WERI-Rb-1 (cell line): ENCODE measurements around the gene PDZD8.

Source experiments
- DNase-seq: peaks from one replicate; pipeline ENCODE4 v3.0.0-alpha.2; 2020
- H3K27ac ChIP-seq: fragments of 250-450 bp; sonication (Bioruptor Pico); 2 replicates; pipeline ENCODE4 v1.5.1; 2020; ENCODE audit warnings: mild to moderate bottlenecking, moderate library complexity
- H3K27me3 ChIP-seq: fragments of 250-450 bp; sonication (Bioruptor Pico); 2 replicates; pipeline ENCODE4 v1.5.1; 2021; ENCODE audit warnings: mild to moderate bottlenecking, low read depth, moderate library complexity; ENCODE audit not compliant: insufficient read depth, severe bottlenecking
- H3K36me3 ChIP-seq: fragments of 250-450 bp; sonication (Bioruptor Pico); 2 replicates; pipeline ENCODE4 v1.5.1; 2020; ENCODE audit warnings: mild to moderate bottlenecking, moderate library complexity
- H3K4me3 ChIP-seq: 2 replicates; pipeline ENCODE4 v1.5.1; 2011; ENCODE audit warnings: low read depth, mild to moderate bottlenecking, control low read depth, low read length
- H3K9me3 ChIP-seq: fragments of 250-450 bp; sonication (Bioruptor Pico); 2 replicates; pipeline ENCODE4 v1.5.1; 2021; ENCODE audit warnings: mild to moderate bottlenecking, moderate library complexity; ENCODE audit not compliant: severe bottlenecking
- CTCF ChIP-seq: IDR thresholded peaks from 2 replicates; pipeline ENCODE4 v1.5.1; 2011; ENCODE audit warnings: low read depth, mild to moderate bottlenecking, control low read depth, inconsistent platforms, low read length

PDZD8 gene

DNA sequence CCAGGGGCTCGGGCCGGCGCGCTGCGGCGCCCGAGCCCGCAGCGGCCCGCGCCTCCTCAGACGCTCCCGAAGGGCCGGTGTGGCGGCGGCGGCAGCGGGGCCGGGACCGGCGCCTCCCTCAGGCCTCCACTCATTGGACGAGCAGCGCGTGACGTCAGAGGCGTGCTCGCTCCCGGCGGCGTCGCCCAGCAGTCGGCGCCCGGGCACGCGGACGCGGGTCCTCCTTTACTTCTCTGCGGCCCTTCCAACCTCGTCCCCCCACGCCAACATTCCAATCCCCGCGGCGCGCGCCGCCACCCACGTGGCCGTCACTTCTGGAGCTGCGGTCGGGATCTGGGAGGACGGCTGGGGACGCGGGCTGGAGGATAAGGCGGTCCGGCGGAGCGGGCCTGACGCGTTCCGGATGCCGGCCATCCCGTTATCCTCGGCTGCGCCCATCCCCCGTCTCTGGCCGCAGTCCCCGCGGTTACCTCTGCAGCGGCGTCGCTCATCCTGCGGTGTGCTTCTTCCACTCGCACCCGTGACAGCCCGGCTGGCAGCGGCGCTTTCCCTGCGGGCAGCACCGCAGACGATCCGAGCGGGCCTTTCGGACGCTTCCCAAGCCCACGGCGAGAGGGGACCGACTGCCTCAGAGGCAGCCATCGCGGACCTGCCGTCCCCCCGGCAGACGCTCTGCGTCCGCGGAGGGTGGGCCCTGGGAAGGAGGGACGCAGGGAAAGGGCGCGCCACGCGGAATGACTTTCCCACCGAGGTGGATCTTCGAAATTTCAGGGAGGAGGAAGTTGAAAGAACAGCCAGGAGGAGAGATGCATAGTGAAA lies at the start of gene PDZD8:
Gene PDZD8 (minus strand): TSS at position 81 of the 819 bp plus-strand sequence. CDS start 213 bp downstream, outside the sequence.
- Histone ChIP-seq H3K27ac (peak within 1 kb of the TSS; percentile 91), H3K27me3 (peaks cover 6% of the 10 kb centered on the region), H3K9me3 (no peaks in the 10 kb centered on the region), H3K4me3 (peak within 1 kb of the TSS; percentile 89), H3K36me3 (peaks cover 4% of the 10 kb centered on the region)
- TF ChIP-seq CTCF = no peak
- peak; percentile 93 for DNase-seq

DNA sequence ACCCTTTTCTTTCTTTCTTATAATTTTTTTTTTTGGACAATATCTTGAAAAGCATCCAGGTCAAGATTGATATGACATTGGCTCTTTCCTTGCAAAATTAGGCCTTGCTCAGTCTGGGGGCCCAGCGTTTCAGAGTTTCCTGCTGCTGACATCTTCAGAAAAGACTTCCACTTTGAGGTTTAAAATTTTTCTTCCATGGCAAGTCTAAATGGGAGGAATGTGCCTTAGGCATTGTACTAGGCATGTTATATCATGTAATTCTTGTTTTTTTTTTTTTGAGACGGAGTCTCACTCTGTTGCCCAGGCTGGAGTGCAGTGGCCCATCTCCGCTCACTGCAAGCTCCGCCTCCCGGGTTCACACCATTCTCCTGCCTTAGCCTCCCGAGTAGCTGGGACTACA lies 48.9 kb upstream of the PDZD8 start:
- TF ChIP-seq CTCF = no peak
- Histone ChIP-seq H3K4me3 (no peak overlapping the region), H3K27me3 (no peaks in the 10 kb centered on the region), H3K9me3 (no peaks in the 10 kb centered on the region), H3K36me3 (no peaks in the 10 kb centered on the region), H3K27ac (no peak overlapping the region)
- no peak for DNase-seq

GRCh38 chr10:117421985-117422384 lies 46.7 kb upstream of the PDZD8 start:
- H3K4me3 ChIP-seq = no peak overlapping the region
- no peaks in the 10 kb centered on the region for H3K27me3 ChIP-seq
- H3K36me3 ChIP-seq = no peaks in the 10 kb centered on the region
- TF ChIP-seq CTCF = no peak
- DNase-seq = no peak
- no peaks in the 10 kb centered on the region for H3K9me3 ChIP-seq
- H3K27ac ChIP-seq = no peak overlapping the region

- no peak overlapping the region for H3K4me3 ChIP-seq
- no peaks in the 10 kb centered on the region for H3K36me3 ChIP-seq
- H3K9me3 ChIP-seq = no peaks in the 10 kb centered on the region
- TF ChIP-seq CTCF = no peak
- H3K27ac ChIP-seq = no peak overlapping the region
- no peaks in the 10 kb centered on the region for H3K27me3 ChIP-seq
- DNase-seq = no peak
Observed at GRCh38 chr10:117420768-117421167, 45.5 kb upstream of the PDZD8 start.

DNA sequence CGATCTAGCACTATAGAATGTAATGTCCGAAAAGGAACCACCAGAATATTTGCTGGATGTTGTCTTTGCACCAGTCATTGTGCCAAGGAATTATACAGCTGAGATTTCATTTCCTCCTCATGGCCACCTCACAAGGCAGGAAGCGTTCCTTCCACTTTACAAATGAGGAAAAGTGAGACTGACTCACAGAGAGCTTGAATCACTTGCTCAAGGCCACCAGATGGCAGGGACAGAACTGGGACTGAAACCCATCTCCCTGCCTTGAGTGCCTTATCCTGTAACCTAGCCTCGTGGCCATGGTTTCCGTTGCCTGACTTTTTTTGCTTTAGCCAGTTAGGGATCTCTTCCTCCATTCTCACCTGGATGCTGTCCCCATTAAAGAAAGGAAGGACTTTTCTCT lies 44.7 kb upstream of the PDZD8 start:
- no peaks in the 10 kb centered on the region for H3K9me3 ChIP-seq
- H3K4me3 ChIP-seq = no peak overlapping the region
- no peak for TF ChIP-seq CTCF
- no peak overlapping the region for H3K27ac ChIP-seq
- DNase-seq = no peak
- no peaks in the 10 kb centered on the region for H3K36me3 ChIP-seq
- H3K27me3 ChIP-seq = no peaks in the 10 kb centered on the region

GRCh38 chr10:117419159-117419558 lies 43.9 kb upstream of the PDZD8 start:
- DNase-seq = no peak
- no peaks in the 10 kb centered on the region for H3K9me3 ChIP-seq
- H3K36me3 ChIP-seq = no peaks in the 10 kb centered on the region
- H3K27ac ChIP-seq = no peak overlapping the region
- TF ChIP-seq CTCF = no peak
- H3K4me3 ChIP-seq = no peak overlapping the region
- H3K27me3 ChIP-seq = no peaks in the 10 kb centered on the region
